Adrenal gland (tissue), 12 donors: Measurements from ENCODE around the gene GPC3. TPM values are rescaled to one million over a fixed set of nuclear protein-coding genes. Genes with fewer than 3 reads are reported as not detected.

Experiments
- DNase-seq, 7 donors: peaks; one replicate each; pipeline ENCODE4 v3.0.0-alpha.2; 2019 to 2020
- H3K27ac ChIP-seq, 5 donors: fragments of 200-600 bp; sonication (generic) in 4 of 5; 1 replicate in 3 of 5; 2 replicates in 2 of 5; pipeline versions ENCODE4 v1.5.1 to v1.8.0; 2016 to 2020; ENCODE audit warnings: mild to moderate bottlenecking in 1 of 5
- H3K27me3 ChIP-seq: fragments of 200-600 bp; 2 replicates; pipeline ENCODE4 v1.8.0; 2021
- H3K36me3 ChIP-seq, 2 donors: fragments of 200-600 bp; replicated peaks in 1 of 2; 1 replicate in 1 of 2; 2 replicates in 1 of 2; pipeline versions ENCODE4 v1.5.1 to v1.8.0; 2018 to 2022
- H3K4me1 ChIP-seq, 2 donors: fragments of 200-600 bp; replicated peaks in 1 of 2; 1 replicate in 1 of 2; 2 replicates in 1 of 2; pipeline versions ENCODE4 v1.5.1 to v1.8.0; 2018 to 2021
- H3K4me3 ChIP-seq, 4 donors: fragments of 200-600 bp; sonication (generic) in 3 of 4; one replicate each; pipeline ENCODE4 v1.5.1; 2016 to 2018
- H3K9me3 ChIP-seq, 3 donors: fragments of 200-600 bp; sonication (generic) in 1 of 3; replicated peaks in 1 of 3; 1 replicate in 2 of 3; 2 replicates in 1 of 3; pipeline versions ENCODE4 v1.5.1 to v1.8.0; 2016 to 2021
- POLR2A ChIP-seq, 2 donors: fragments of 450-650 bp; IDR thresholded peaks; one replicate each; pipeline ENCODE4 v1.6.1; 2017; ENCODE audit warnings: antibody characterized with exemption in 2 of 2, mild to moderate bottlenecking in 2 of 2, moderate library complexity in 1 of 2
- WGBS, 4 donors: extraction: QIAGEN DNeasy Blood & Tissue Kit in 2 of 4; methylation state at CpG; one replicate each; pipeline versions ENCODE4 v1.1.5 to v1.1.7; 2013 to 2017; 5-methylcytosine and 5-hydroxymethylcytosine counted together
- intact Hi-C, 2 donors: fragments of 100-400 bp; cut with DNase I; formaldehyde crosslinking; loops; one replicate each; pipeline versions ENCODE4 v1.14.1 to v1.15.0; 2022 to 2023
- polyA plus RNA-seq, 3 donors: library from polyadenylated mRNA; stranded (reverse); fragments of 200-250 nt in 2 of 3; fragments of 350-450 nt in 1 of 3; fragmentation: Illumina TruSeq in 1 of 3; extraction: RNeasy Lipid Tissue Mini Kit (QIAGEN cat#74804) in 1 of 3; gene quantifications; one replicate each; pipeline ENCODE4 v1.2.3, GENCODE V29; 2013 to 2014
- small RNA-seq, 2 donors: library from RNA; depleted of rRNA; stranded (forward); fragments of <200 nt; gene quantifications; one replicate each; pipeline ENCODE3, GENCODE V24; 2016
- total RNA-seq, 9 donors: library from RNA; depleted of rRNA in 4 of 9; stranded (reverse); fragments of >200 nt in 4 of 9; fragments of 120-200 nt in 1 of 9; fragmentation: NEBNext Ultra II Directional in 1 of 9; extraction: Animal tissue kit (Norgen Biotek cat#: 25700) in 1 of 9; gene quantifications; one replicate each; pipeline versions ENCODE4 v1.1.0 to v1.2.4, GENCODE V29; 2013 to 2023
- TF ChIP-seq, protein P1 (sequence below), 6 experiments: fragments of 450-650 bp in 4 of 6; fragments of 200-600 bp in 2 of 6; sonication (generic) in 1 of 6; IDR thresholded peaks; 1 replicate in 5 of 6; 2 replicates in 1 of 6; pipeline versions ENCODE4 v1.5.1 to v1.8.0; 2016 to 2021; ENCODE audit warnings: antibody characterized with exemption in 6 of 6, mild to moderate bottlenecking in 2 of 6, moderate library complexity in 1 of 6
- donor health status: healthy with polysubstance abuse.
- donor health status: Bipolar disorder and iron deficiency.
- donor health status: DM: yes; HTN: yes; CAD: no.
- donor health status: DM: no; HTN: no; CAD: no.
- donor health status: DM: no; HTN: no; CAD: no.
- donor health status: DM: yes; HTN: yes; CAD: no.

The GPC3 gene
- total and polyA plus RNA-seq, 12 donors: 3.5 to 56.7 (median 20.9) TPM

DNA sequence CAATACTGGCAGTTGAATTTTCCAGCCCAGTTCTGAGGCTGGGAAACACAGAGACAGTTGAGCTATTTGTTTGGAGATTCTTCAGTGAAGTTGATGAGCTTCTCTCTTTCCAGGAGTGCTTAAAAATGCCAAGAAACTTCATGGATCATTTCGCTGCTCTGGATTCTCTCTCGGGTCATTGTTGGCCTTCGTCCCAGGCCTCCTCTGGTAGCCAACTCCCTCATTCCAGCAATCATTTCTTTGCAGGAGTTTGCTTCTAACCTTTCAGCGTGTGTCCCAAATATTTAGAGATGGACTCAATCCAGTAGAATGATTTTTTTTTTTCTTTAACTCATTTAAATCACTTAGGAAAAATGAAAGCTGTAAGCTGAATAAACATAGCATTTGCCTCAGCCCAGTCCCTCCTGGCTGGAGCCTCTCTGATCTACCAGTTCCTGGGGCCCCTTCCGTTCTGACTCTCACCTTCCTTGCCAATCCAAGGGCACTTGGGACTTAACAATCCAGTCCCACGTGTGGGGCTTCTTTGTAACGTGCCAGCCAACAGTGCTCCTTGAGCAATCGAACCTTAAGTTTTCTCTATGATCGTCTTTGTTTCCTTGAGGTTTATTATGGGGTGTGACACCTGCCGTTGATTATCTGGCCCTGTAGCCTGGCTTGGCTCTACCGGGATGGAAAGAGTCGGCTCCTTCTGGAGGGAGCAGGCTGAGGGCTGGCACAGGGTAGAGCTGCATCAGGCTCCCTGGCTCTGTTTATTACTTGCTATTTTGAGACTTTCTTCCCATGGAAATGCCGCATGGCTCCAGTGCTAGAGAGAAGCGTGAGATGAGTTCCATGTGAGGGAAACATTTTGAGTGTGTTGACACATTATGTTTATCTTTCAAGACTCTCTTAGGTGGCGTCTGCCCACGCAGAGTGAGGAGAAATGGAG is 489.7 kb downstream of the GPC3 start:
- peak overlapping the region in 1 of 5 donors; percentile 13 for H3K27ac ChIP-seq
- no peak overlapping the region for H3K4me3 ChIP-seq
- no peaks in the 10 kb centered on the region for H3K9me3 ChIP-seq
- H3K36me3 ChIP-seq: no peaks in the 10 kb centered on the region
- H3K27me3 ChIP-seq: peaks cover 12% of the 10 kb centered on the region
- DNase-seq: peak in 6 of 7 donors; percentile 14 to 65 (median 44)
- 42 to 56% (median 55%) methylated on average over 13 to 16 of the region's 16 CpGs for WGBS, 4 donors
- intact Hi-C loops: no loop called here
- no peaks in the 10 kb centered on the region for H3K4me1 ChIP-seq
- TF ChIP-seq, protein P1, sequence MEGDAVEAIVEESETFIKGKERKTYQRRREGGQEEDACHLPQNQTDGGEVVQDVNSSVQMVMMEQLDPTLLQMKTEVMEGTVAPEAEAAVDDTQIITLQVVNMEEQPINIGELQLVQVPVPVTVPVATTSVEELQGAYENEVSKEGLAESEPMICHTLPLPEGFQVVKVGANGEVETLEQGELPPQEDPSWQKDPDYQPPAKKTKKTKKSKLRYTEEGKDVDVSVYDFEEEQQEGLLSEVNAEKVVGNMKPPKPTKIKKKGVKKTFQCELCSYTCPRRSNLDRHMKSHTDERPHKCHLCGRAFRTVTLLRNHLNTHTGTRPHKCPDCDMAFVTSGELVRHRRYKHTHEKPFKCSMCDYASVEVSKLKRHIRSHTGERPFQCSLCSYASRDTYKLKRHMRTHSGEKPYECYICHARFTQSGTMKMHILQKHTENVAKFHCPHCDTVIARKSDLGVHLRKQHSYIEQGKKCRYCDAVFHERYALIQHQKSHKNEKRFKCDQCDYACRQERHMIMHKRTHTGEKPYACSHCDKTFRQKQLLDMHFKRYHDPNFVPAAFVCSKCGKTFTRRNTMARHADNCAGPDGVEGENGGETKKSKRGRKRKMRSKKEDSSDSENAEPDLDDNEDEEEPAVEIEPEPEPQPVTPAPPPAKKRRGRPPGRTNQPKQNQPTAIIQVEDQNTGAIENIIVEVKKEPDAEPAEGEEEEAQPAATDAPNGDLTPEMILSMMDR (IDR thresholded peaks at IDR 0.05): no peak
- TF ChIP-seq POLR2A (IDR thresholded peaks at IDR 0.05): no peak

DNA sequence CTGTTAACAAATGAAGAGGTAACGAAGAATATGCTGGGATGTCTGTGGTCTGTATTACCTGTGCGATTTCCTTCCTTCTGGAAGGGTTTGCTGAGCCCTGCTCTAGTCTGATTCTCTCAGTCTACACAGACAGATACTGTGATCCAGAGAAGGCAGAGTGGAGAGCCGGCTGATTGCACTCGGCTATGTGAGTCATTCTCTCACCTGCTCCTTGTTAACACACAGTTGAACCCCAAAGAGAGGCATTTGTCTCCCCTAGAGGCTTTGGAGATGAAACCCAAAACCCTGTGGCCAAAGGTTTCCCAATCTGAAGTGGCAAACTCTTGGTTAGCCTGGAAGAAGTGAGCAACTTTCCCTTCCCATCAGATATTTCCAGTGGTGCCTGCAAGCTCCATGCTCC is 492.0 kb downstream of the GPC3 start:
- H3K4me1 ChIP-seq: no peaks in the 10 kb centered on the region
- H3K9me3 ChIP-seq: no peaks in the 10 kb centered on the region
- TF ChIP-seq, protein P1 (IDR thresholded peaks at IDR 0.05): no peak
- no peak for TF ChIP-seq POLR2A (IDR thresholded peaks at IDR 0.05)
- no peak overlapping the region for H3K4me3 ChIP-seq
- H3K27ac ChIP-seq: no peak overlapping the region
- 77 to 89% (median 85%) methylated on average over 4 of the region's 4 CpGs for WGBS, 4 donors
- H3K27me3 ChIP-seq: peaks cover 5% of the 10 kb centered on the region
- intact Hi-C loops: no loop called here
- H3K36me3 ChIP-seq: no peaks in the 10 kb centered on the region
- no peak for DNase-seq

DNA sequence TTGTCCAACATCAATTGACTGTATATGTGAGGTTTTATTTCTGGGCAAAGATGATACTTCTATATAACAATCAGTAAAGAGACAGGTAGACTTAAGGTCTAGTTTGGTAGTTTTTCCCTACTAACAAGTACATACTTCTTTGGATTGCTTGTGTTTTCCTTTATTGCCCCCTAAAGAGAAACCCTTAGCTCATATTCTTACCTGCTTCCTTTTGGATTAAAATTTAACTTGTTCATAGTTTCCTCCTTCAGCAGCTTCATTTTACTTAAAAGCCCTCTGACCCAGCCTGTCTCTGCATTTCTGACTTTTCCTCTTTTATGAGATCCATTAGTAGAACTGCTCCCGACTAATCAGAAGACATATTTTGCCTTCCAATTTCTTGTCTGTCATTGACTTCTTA is 494.4 kb downstream of the GPC3 start:
- Histone ChIP-seq H3K9me3 (no peaks in the 10 kb centered on the region), H3K4me1 (no peaks in the 10 kb centered on the region), H3K4me3 (no peak overlapping the region), H3K27ac (no peak overlapping the region), H3K36me3 (no peaks in the 10 kb centered on the region), H3K27me3 (peaks cover 8% of the 10 kb centered on the region)
- WGBS, 4 donors: 65 to 76% (median 75%) methylated on average over 1 of the region's 1 CpG
- intact Hi-C loops: no loop called here
- TF ChIP-seq, protein P1 (IDR thresholded peaks at IDR 0.05): no peak
- TF ChIP-seq POLR2A (IDR thresholded peaks at IDR 0.05): no peak
- no peak for DNase-seq

Small RNA genes lying within 50 kb of the gene (small RNA-seq; reads per million reads assigned to genes)
- gene RNU6-203P: 0 reads per million in 2 donors
